Kidney (tissue), 14 donors: ENCODE data around the gene SLC7A4. TPM values are rescaled to one million over a fixed set of nuclear protein-coding genes. Genes with fewer than 3 reads are reported as not detected.

ENCODE experiments used
- DNase-seq, 5 donors: peaks; one replicate each; pipeline ENCODE4 v3.0.0-alpha.2; 2013 to 2020
- FAIRE-seq: peaks from 2 replicates; lab custom pipeline; 2012; peaks lifted over from hg19 to GRCh38; lab: Jason Lieb, UNC
- H3K27ac ChIP-seq, 2 donors: one replicate each; pipeline ENCODE4 v1.7.0; 2013; ENCODE audit warnings: low read depth in 2 of 2, low read length in 2 of 2, inconsistent platforms in 1 of 2
- H3K27me3 ChIP-seq: one replicate; pipeline ENCODE4 v1.7.1; 2013; ENCODE audit warnings: low read length, inconsistent platforms; ENCODE audit not compliant: control insufficient read depth, insufficient read depth
- H3K36me3 ChIP-seq, 3 donors: one replicate each; pipeline versions ENCODE4 v1.7.0 to v1.7.1; 2013; ENCODE audit warnings: low read length in 3 of 3, control low read depth in 1 of 3, inconsistent platforms in 1 of 3; ENCODE audit not compliant: insufficient read depth in 3 of 3, control insufficient read depth in 2 of 3
- H3K4me1 ChIP-seq, 3 donors: one replicate each; pipeline versions ENCODE4 v1.7.0 to v1.7.1; 2013; ENCODE audit warnings: low read length in 3 of 3, inconsistent platforms in 1 of 3, low read depth in 1 of 3; ENCODE audit not compliant: control insufficient read depth in 2 of 3, insufficient read depth in 2 of 3
- H3K4me3 ChIP-seq, 3 donors: one replicate each; pipeline versions ENCODE4 v1.7.0 to v1.8.1; 2013; ENCODE audit warnings: low read length in 3 of 3, control low read depth in 1 of 3, inconsistent platforms in 1 of 3
- H3K9ac ChIP-seq, 3 donors: one replicate each; pipeline versions ENCODE4 v1.7.0 to v1.7.1; 2013; ENCODE audit warnings: low read length in 3 of 3, control low read depth in 1 of 3, inconsistent platforms in 1 of 3
- H3K9me3 ChIP-seq, 3 donors: one replicate each; pipeline versions ENCODE4 v1.7.0 to v1.7.1; 2013; ENCODE audit warnings: low read length in 3 of 3, control low read depth in 1 of 3, inconsistent platforms in 1 of 3; ENCODE audit not compliant: control insufficient read depth in 2 of 3, insufficient read depth in 1 of 3
- CTCF ChIP-seq: IDR thresholded peaks from 3 replicates; pipeline ENCODE4 v1.5.1; 2012; ENCODE audit warnings: mild to moderate bottlenecking, moderate library complexity, borderline replicate concordance; ENCODE audit not compliant: insufficient read depth; ENCODE audit errors: extremely low read depth
- intact Hi-C: fragments of 100-400 bp; cut with DNase I; formaldehyde crosslinking; loops from one replicate; pipeline ENCODE4 v1.11.1; 2022
- polyA plus RNA-seq: library from polyadenylated mRNA; stranded (reverse); fragments of 350-450 nt; fragmentation: Illumina TruSeq; extraction: RNeasy Lipid Tissue Mini Kit (QIAGEN cat#74804); gene quantifications from one replicate; pipeline ENCODE4 v1.2.3, GENCODE V29; 2014; ENCODE audit warnings: low read depth, low replicate concordance; ENCODE audit not compliant: insufficient read depth
- total RNA-seq: library from RNA; stranded (reverse); fragmentation: NEBNext Ultra II Directional; extraction: Animal tissue kit (Norgen Biotek cat#: 25700); gene quantifications from one replicate; pipeline ENCODE4 v1.2.1, GENCODE V29; 2021
- donor health status: control.
- donor health status: control.
- donor health status: control.
- donor health status: control.
- donor health status: control.
- donor health status: DM: yes; HTN: yes; CAD: no.
- donor health status: Normal renal cell carcinoma (clear cell type).

The SLC7A4 gene
- total and polyA plus RNA-seq, 2 donors from 2014 or later = 0.57 to 1.2 TPM

- no peaks in the 10 kb centered on the region for H3K27me3 ChIP-seq
- no peak overlapping the region for H3K4me3 ChIP-seq
- FAIRE-seq (no peak), DNase-seq (no peak)
- no peak overlapping the region for H3K27ac ChIP-seq
- H3K36me3 ChIP-seq = no peaks in the 10 kb centered on the region
- H3K9me3 ChIP-seq = no peaks in the 10 kb centered on the region
- intact Hi-C loops = no loop called here
- H3K4me1 ChIP-seq = no peaks in the 10 kb centered on the region
- no peak overlapping the region for H3K9ac ChIP-seq
- no peak for TF ChIP-seq CTCF
Observed at GRCh38 chr22:21078916-21079315, 46.6 kb upstream of the SLC7A4 start.

- Histone ChIP-seq H3K9me3 (no peaks in the 10 kb centered on the region), H3K4me1 (no peaks in the 10 kb centered on the region), H3K27me3 (no peaks in the 10 kb centered on the region), H3K9ac (no peak overlapping the region), H3K4me3 (no peak overlapping the region), H3K36me3 (no peaks in the 10 kb centered on the region), H3K27ac (no peak overlapping the region)
- DNase-seq (no peak), FAIRE-seq (no peak)
- intact Hi-C loops = no loop called here
- no peak for TF ChIP-seq CTCF
Observed at GRCh38 chr22:21077884-21078508, 45.6 kb upstream of the SLC7A4 start.

GRCh38 chr22:21076912-21077625 lies 44.7 kb upstream of the SLC7A4 start:
- intact Hi-C loops = no loop called here
- H3K36me3 ChIP-seq = no peaks in the 10 kb centered on the region
- no peaks in the 10 kb centered on the region for H3K27me3 ChIP-seq
- DNase-seq = no peak
- no peaks in the 10 kb centered on the region for H3K4me1 ChIP-seq
- no peak overlapping the region for H3K9ac ChIP-seq
- H3K4me3 ChIP-seq = no peak overlapping the region
- no peaks in the 10 kb centered on the region for H3K9me3 ChIP-seq
- no peak overlapping the region for H3K27ac ChIP-seq
- FAIRE-seq = no peak
- TF ChIP-seq CTCF = no peak
